HCEC 1CT (cell line): ENCODE data around the gene CFAP100.

Experiments used
- DNase-seq: peaks from one replicate; pipeline ENCODE4 v3.0.0-alpha.2; 2017

The CFAP100 gene

DNA sequence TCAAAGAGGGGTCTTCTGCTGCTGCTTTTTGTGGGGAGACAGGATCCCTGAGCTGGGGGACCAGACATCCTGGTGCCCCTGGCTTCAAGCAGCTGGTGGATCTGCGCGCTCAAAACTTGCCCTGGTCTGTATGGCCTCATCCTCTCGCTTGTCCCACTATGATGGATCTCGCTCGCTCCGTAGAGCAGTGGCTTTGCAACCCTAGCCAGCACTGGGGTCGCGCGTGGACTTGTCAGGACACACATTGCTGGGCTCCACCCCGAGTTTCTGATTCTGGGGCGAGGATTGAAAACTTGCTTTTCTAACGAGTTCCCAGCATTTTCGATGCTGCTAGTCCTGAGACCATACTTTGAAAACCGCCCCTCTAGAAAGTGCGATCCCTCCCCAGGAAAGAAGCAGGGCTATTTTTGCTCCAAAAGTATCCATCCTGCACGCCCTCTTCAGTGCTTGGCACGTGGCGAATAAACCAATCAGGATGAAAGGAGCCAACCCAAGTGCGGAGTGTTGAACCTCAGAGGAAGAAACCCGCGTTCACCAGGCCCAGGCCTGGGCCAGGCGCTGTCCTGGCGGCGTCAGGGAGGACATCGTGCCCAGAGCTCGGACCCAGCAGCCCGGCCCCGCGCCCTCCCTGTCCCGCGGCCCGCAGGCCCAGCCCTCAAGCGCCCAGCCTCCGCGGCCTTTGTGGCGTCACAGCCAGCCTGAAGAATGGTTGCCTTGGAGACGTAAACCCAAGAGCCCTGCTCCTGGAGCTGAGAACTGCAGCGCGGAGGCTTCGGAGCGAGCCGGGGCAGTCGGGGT lies at the start of gene CFAP100:
CFAP100 (plus strand) TSS at position 731 of the 798 bp plus-strand sequence. CDS start 1,092 bp downstream, outside the sequence.
- no peak for DNase-seq

DNA sequence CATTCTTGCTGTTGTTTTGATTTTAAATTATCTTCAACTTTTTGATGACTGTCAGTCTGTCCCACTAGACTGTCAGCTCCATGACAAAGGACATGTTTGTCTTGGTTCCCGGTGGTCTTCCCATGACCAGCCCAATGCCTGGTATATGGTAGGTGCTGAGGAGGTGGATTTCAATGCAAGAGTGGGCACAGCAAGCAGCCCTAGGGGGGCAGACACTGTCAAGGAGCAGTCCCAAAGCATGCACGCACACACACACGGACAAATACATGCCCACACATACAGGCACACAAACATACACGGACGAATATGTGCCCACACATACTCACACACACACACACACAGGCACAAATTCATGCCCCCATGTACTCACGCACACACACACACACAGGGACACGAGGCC lies 49.5 kb upstream of the CFAP100 start:
- no peak for DNase-seq

DNA sequence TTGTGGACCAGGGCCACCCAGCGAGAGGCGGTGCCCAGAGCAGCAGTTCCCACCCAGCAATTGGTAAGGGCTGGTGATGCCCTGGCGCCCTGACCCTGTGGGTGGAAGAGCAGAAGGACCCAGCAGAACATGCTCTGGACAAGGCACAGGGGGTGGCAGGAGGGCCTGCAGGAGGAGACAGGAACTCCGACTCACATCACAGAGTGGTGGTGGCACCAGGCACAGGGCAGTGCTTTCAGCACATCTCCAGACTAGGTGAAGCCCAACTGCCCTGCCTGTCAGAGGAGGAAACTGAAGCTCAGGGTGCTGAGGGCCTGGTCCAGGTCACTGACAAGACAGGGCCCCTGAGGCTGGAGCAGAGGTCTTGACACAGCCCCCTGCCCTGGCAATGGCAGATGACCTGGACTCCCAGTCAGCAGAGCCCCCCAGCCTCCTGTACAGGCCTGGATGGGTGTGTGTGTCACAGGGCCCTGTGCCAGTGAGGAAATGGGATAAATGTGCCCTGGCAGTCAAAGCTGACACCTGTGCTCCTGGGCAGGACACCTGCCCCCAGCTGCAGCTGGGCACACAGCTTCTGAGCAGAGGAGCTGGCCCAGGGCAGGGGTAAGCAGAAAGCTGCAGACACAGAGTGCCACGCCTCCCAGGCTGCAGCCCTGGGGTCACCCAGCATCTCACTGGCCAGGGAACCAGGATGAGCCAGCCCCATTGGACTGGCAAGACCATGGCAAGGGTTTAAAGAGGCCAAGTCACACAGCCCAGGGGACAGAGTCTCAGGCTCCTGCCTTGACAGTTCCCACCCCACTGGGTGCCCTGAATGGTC lies 48.9 kb upstream of the CFAP100 start:
- no peak for DNase-seq

DNA sequence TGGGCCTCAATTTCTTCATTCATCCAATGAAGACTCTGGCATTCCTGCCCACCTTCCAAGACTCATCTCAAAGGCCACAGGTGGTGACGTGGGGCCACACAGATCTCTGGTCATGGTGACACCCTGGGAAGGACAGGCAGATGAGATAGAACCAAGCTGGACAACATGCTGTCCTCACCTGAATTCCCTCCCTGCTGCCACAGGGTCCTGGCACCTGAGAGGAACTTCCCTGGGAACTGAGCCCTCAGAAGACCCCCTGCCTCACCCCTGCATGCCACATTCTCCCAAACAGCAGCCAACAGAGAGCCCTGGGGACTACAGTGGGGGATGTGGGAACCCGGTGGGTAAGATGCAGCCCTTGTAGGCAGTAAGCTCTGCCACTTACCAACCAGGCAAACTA lies 48.2 kb upstream of the CFAP100 start:
- DNase-seq, result no peak

DNA sequence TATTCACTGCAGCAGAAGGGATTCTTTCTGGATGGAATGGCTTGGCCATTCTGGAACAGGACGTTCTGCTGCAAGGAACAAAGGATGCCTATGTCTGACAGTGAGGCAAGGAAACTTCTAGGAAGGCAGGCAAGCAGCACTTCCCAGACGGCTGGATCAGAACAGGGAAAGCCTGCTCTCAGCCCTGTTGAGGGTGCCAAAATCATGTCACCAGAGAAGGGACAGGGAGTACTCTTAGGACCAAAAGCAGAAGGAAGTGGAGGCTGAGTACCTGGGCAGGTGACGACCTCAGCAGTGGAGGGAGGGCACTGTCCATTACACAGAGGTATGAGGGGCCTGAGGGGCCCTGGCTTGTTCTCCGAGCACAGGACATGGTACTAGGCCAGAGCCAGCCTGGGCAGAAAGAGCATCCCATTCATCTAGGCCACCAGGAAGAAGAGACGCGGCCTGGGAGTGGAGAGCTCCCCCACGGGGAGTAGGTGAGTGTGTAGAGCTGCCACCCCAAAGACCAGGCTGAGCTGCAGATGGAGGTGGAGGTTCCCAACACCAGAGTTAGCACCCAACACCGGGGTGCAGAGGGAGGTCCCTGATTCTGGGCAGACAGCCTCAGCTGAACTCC lies 47.1 kb upstream of the CFAP100 start:
- no peak for DNase-seq

DNA sequence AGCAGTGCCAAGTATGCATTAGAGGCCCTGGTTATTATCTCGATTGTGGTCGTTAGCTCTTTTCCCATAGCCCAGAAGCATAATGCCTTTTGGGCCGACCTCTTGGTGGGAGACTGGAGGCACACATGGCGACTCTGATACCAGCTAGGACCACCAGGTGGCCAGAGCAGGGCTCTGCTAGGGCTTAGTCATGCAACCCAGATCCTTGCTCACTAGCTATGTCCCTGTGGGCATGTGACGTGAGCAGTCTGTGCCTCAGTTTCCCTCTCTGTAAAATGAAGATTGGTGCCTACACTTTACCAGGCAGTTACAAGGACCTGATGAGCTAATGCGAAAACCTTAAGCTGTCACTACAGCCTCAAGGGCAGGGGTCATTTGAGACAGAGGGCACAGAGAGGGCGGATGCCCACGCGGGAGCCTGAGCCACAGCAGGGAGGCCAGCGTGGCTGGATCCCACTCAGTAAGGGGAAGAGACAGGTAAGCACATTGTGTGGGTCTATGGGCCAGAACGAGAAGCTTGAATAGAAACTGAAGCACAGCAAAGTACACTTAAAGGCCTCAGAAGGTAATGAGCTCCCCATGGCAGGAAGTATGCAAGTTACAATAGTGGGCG lies 46.3 kb upstream of the CFAP100 start:
- no peak for DNase-seq

DNA sequence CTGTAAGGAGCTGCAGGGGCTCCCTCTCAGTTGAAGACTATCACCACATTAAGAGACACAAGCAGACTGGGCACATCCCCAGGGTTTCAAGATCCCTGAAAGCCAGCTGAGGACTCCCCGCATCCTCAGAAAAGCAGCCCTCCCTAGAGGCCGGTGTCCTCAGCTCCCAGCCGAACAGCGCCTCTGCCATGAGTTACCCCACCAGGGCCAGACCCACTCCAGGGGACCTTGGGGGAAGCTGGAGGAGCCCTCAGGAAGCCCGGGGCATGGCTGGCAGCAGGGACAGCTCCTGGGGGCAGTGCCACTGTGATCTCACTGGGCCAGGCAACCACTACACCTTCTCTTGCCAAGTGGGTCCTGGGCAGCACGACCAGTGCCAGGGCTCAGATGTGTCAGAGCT lies 45.6 kb upstream of the CFAP100 start:
- DNase-seq, result no peak

DNA sequence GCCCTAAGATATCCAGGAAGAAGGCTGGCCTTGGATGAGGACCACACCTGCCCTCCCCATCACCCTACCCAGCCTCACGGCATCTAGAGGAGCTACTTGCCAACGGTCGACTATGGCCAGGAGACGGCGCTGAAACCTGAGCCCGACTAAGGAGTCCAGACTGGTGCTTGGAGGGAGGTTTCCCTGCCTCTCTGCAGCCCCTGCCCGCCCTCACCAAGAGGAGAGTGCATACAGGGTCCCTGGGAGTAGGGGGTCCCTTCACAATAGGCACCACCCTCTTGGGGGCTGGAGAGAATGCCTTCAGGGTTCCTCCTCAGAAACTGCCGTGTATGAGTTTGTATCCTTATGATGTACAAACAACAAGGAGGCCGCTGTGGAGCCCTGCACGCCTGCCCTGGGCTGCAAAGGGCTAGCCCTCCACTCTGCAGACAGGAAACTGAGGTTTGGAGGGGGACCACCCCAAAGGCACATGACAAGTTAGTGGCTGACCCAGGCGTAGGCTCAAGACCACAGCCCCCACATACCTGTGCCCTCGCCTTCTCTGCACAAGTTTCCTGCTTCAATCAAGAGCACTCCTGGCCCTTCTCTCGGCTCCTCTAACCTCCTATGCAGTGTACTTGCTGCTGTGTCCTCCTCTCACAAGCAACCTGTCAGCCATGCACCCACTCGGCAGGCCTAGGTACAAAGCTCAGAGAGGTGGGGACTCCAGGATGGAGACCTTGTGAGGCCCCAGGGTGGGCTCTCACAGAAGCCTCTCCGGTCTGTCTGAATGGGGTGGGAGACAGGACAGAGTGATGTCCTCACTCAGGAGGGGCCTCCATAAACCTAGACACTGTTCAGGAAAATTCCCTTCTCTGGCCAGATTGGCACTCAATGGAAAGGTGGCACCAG lies 44.9 kb upstream of the CFAP100 start:
- no peak for DNase-seq

DNA sequence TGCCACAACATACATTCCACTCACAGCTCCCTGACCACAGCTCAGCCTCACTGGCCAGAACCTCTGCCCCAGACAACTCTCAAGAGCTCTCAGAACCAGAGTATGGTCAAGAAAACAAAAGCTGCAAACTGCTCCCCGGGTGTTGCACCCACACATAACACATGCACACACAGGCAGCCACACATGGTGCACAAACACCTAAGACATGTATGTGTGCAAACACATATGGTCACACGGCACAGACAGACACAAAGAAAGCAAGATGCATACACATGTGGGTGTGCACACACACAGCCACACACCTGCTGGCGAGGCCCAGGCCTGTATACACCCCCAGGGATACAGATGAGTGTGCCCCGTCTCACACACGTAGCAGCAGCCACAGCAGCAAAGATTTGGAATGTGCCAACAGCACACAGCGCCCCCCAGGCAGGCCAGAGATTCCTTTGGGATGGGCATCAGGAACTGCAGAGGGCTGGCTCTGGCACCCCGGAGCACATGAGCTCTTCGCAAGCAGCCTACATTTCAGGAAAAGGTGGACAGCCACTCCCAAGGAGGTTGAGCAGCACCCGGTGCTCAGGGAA lies 44.1 kb upstream of the CFAP100 start:
- DNase-seq, result no peak

DNA sequence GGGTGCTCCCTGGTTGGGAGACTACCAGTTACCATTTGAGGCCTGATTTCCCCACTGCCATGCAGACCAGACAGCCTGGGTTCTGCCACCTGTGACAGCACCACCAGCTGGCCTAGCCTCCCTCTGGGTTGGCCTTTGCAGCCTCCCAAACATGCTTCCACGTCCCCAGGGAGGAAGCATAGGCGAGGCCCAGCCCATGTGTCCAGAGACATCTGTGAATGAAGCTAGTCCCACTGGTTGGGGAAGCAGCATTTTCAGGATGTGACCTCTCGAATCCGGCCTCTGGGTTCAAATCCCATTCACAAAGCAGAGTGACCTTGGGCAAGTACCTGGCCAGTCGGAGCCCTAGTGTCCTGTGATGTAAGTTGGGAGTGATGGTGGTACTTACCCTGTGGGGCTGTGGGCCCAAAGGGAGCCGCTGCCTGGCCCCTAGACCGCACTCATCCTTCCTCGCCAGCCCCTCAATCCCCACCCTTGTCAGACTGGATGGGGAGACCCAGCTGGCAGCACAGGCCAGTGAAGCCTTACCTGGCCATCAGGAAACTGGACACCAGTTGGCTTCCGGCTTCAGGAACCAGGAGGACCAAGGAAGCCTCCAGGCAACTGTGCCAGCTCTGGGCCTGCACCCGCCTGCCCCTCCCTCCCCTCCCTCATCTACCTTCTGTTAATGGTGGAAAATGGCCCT lies 43.5 kb upstream of the CFAP100 start:
- no peak for DNase-seq

DNA sequence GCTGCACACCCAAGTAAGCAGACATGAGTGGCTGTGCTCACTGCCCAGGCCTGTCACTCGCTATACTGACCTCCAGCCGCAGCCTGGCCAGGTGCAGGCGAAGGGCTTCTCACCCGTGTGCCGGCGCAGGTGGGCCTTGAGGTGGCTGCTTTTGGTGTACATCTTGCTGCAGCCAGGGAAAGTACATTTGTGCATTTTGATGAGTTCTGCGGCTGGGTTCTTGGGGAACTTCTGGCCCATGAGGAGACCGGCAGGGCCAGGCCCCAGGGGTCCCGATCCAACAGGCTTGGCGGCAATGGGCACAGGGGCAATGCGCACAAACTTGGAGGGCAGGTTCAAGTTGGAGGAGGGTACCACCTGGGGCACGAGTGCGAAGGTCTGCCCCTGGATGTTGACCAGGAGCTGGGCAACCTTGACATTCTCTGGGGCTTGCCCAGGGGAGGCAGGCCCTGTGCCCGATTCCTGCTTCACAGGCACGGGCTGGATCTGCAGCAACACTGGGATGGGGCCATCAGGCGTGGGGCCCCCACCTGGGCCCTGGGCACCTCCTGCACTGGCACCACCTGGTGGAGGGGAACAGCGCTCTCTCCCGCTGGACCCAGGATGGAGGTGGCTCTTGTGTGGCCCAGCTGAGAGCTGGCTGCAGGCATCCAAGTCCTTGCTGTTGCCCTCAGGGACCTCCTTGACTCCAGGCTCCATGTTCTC lies 42.8 kb upstream of the CFAP100 start:
- DNase-seq, result no peak

DNA sequence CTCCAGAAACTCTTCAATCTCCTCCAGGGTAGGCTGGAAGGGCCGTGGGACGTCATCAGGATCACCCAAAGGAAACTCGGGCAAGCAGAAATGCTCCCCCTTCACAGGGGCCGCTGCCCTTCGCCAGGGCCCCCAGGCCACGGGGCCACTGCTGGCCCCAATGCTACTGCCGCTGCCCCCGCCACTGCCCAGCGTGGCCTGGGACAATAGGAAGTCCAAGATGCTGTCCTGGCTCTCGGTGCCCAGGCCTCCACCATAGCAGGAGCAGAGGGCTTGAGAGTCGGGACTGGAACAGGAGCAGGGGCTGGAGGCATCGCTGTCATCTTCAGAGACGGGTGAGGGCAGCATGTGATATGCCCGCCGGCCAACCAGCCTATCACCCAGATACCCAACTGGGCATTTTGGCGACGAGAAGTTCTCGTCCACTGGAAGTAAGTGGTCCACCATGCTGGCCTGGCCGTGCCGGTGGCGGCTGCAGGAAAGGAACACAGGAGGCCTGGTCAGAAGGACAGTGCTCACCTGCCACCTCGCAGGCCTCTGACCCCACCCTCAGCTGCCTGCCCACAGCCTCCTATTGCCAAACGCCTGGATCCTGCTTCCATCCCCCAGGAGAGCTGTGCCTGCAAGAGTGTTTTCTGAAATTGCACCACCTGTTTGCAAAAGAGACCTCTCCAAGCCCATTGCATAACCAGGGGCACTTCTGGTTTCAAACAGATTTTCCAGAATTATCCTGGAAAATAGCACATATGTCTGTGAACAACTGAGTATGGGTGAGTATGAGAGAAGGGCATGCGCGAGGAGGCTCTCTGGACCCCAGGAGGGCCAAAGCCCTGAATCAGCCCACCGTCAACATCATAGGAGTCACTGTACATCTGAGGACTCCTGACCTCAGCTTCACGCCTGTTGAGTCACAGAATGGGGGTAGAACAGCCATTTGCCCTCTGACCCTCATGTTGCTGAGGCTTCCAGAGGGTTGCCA lies 41.9 kb upstream of the CFAP100 start:
- peak; percentile 81 for DNase-seq

DNA sequence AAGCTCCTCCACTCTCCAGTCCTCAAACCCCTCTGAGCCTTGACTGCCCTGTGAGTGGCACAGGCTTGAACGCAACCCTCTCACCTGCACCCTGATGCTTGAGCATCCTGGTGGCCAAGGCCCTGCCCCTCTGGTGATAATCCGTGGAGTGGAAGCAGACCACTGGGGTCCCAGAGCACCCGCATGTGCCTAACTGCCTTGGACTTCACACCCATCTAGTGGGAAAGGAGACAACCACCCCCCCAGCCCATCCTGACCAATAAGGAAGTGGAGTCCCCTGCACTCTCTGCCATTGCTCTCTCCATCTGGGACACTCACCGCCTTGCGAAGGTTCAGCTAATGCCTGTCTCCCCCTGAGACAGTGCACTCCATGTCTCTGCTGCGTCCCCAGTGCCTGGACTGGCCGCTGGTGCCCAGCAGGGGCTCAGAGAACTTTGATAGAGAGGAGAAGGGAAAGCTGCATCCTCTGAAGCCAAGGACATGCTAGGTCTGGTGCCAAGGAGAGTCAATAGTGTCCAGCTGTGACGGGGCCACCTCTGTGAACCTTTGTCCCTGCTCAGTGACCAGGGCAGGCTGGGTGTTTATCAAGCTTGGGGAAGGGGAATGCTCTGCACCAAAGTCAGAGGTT lies 40.9 kb upstream of the CFAP100 start:
- no peak for DNase-seq

DNA sequence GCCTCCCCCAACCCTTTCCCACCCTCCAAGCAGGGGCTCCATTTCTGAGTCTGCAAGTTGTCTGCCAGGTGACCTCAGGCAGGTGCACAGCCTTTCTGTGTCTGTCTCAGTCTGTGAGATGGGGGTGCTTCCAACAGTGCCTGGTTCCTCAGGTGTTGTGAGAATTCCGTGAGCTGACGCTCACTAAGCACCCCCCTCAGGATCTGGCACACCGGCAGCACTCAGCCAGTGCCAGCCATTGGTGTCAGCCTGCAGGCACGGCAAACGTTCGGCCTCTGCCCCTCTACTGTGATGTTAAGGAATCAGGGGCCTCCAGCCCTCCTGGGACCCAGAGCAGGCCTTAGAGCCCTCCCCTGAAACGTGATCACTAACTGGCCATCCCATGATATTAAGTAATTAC lies 39.9 kb upstream of the CFAP100 start:
- DNase-seq, result no peak

DNA sequence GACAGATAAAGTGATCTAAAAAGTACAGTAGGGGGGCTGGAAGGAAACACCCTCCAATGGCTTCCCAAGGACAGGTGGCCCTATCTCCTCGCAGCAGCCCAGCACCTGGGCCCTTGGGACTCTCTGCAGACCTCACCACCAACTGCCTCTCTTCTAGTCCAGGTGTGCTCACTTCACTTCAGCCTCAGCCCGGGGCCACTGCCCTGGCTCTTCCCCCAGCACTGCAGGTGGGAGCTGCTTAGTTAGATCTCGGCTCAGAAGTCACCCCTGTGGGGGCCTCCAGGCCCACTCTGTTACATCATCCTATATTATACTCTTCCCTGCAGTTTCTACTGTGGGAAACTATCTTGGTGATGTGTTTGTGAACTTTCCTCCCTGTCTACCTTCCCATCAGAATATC lies 39.5 kb upstream of the CFAP100 start:
- no peak for DNase-seq

DNA sequence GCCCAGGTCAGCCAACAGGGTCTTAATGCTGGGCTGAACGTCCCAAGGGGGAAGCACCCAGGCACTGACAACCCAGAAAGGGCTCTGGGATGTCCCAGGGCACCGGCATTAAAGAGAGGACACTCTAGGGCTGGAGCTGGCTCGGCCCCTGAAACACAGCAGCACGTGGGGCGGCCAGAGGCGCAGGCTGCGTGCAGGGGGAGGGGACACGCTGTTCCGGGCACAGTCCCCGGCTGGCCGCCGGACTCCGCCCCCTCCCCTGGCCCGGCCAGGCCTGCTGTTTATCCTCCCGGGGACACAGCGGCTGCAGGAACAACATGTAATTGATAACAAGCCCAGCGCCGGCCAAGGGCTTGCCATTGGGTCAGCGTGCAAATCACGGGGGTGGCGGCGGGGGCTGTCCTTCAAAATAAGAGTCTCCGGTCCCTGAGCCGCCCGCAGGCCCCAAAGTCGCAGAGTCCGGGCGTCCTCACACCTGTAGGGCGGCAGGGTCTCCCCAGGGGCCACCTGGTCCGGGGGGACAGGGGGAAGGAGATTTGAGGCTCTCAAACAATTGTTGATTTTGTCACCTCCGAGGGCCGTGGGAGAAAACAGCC lies 38.8 kb upstream of the CFAP100 start:
- DNase-seq, result peak; percentile 66

DNA sequence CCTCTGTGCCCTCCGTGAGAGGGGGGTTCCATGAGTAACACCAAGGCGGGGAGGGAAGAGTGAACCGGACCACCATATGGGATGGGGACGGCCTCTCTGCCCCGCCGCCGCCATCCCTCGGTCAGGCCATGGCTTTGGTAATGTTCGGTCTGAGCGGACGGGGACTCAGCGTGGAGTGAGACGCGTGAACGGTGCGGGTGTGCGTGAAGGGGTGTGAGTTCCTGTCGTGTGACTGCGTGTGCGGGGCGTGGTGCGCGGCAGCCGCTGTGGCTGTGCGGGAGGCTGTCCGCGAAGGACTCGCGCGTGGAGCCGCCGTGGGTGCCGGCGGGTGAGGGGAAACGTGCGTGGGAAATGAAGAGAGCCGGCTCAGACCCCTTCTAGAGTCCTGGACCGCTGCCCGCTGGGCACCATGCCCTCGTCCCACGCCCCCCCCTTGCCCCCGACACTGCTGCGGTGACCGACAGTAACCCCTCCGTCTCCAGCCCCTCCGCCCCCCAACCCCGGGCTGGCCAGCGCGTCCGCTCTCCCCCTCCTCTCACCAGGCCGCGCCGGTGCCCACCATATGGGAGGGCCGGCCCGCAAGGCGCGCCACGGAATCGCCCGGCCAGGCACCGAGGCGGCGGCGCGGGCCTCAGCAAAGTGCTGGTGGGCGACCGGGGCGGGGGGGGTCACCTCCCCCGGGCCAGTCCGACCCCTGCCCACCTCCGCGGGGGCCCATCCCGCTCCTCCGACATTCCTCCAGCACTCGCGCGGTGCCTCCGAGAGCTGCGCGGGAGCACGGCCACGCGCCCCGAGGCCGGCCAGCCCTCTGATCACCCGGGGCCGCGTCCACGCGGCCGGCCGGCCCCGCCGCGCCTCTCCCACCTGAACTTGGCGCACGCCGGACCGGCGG lies 38.1 kb upstream of the CFAP100 start:
- DNase-seq, result no peak
